SK-N-SH (cell line): ENCODE measurements around the gene C13orf46. TPM values are rescaled to one million over a fixed set of nuclear protein-coding genes. Genes with fewer than 3 reads are reported as not detected.

Experiments used
- CTCF ChIA-PET: fragments of 300-600, 350-600 bp; formaldehyde crosslinking; extraction: SDS; loops from one replicate; lab custom pipeline; 2021; lab: Yijun Ruan, JAX
- POLR2A ChIA-PET: fragments of 350-600 bp; sonication (Branson Sonifier 250); formaldehyde crosslinking; extraction: SDS; loops from one replicate; lab custom pipeline; 2020; ENCODE audit warnings: antibody characterized with exemption, inconsistent platforms; lab: Yijun Ruan, JAX
- DNase-seq: peaks from one replicate; pipeline ENCODE4 v3.0.0; 2012
- H2AFZ ChIP-seq: fragments of 200-600 bp; sonication (generic); 2 replicates; pipeline ENCODE4 v1.8.1; 2016; ENCODE audit warnings: antibody characterized with exemption, mild to moderate bottlenecking, low read depth
- H3F3A ChIP-seq: fragments of 200-600 bp; sonication (generic); replicated peaks from 2 replicates; pipeline ENCODE3; 2016; ENCODE audit warnings: antibody characterized with exemption, mild to moderate bottlenecking; ENCODE audit not compliant: insufficient read depth
- H3K27ac ChIP-seq, 2 experiments: fragments of 200-500 bp in 1 of 2; fragments of 200-600 bp in 1 of 2; sonication (Bioruptor generic) in 1 of 2; sonication (generic), shearing (Covaris generic) in 1 of 2; 2 replicates each; pipeline versions ENCODE4 v1.5.1 to v1.6.1; 2014 to 2016; ENCODE audit warnings: low read depth in 2 of 2, inconsistent platforms in 1 of 2, low read length in 1 of 2, mild to moderate bottlenecking in 1 of 2, mixed read lengths in 1 of 2
- H3K27me3 ChIP-seq: fragments of 200-600 bp; sonication (generic), shearing (Covaris generic); 2 replicates; pipeline ENCODE4 v1.6.1; 2016; ENCODE audit warnings: mixed run types; ENCODE audit not compliant: insufficient read depth
- H3K36me3 ChIP-seq, 2 experiments: fragments of 200-500 bp in 1 of 2; fragments of 200-600 bp in 1 of 2; sonication (Bioruptor generic) in 1 of 2; sonication (generic) in 1 of 2; replicated peaks in 1 of 2; 2 replicates each; pipeline versions ENCODE3 to v1.5.1; 2014 to 2016; ENCODE audit warnings: low read length in 1 of 2, mild to moderate bottlenecking in 1 of 2; ENCODE audit not compliant: insufficient read depth in 2 of 2, control insufficient read depth in 1 of 2
- H3K4me1 ChIP-seq, 2 experiments: fragments of 200-500 bp in 1 of 2; fragments of 200-600 bp in 1 of 2; sonication (Bioruptor generic) in 1 of 2; sonication (generic), shearing (Covaris generic) in 1 of 2; 2 replicates each; pipeline versions ENCODE4 v1.5.1 to v1.6.1; 2014 to 2016; ENCODE audit warnings: low read depth in 1 of 2, low read length in 1 of 2, mixed run types in 1 of 2; ENCODE audit not compliant: insufficient read depth in 2 of 2, control insufficient read depth in 1 of 2
- H3K4me2 ChIP-seq: fragments of 200-600 bp; sonication (generic), shearing (Covaris generic); 2 replicates; pipeline ENCODE4 v1.6.1; 2017; ENCODE audit warnings: mixed run types
- H3K4me3 ChIP-seq, 2 experiments: fragments of 200-500 bp in 1 of 2; fragments of 200-600 bp in 1 of 2; sonication (Bioruptor generic) in 1 of 2; sonication (generic), shearing (Covaris generic) in 1 of 2; 2 replicates each; pipeline versions ENCODE4 v1.5.1 to v1.8.1; 2014 to 2016; ENCODE audit warnings: low read depth in 2 of 2, inconsistent platforms in 1 of 2, low read length in 1 of 2, mild to moderate bottlenecking in 1 of 2, mixed read lengths in 1 of 2, moderate library complexity in 1 of 2
- H3K79me2 ChIP-seq: fragments of 200-600 bp; sonication (generic); 2 replicates; pipeline ENCODE4 v1.8.1; 2017; ENCODE audit warnings: mild to moderate bottlenecking; ENCODE audit not compliant: insufficient read depth
- H3K9ac ChIP-seq: fragments of 200-600 bp; sonication (generic); 2 replicates; pipeline ENCODE4 v1.6.1; 2017; ENCODE audit warnings: mixed run types
- H3K9me2 ChIP-seq: fragments of 200-600 bp; sonication (generic); 2 replicates; pipeline ENCODE4 v1.6.1; 2017; ENCODE audit warnings: mixed run types
- H3K9me3 ChIP-seq: fragments of 200-600 bp; sonication (generic); 2 replicates; pipeline ENCODE4 v1.6.1; 2017; ENCODE audit warnings: mixed run types, mild to moderate bottlenecking, moderate library complexity
- H4K20me1 ChIP-seq: fragments of 200-600 bp; sonication (generic); 2 replicates; pipeline ENCODE4 v1.6.1; 2017; ENCODE audit warnings: mild to moderate bottlenecking, mixed run types; ENCODE audit not compliant: insufficient read depth
- CHD2 ChIP-seq: fragments of 150-350 bp; IDR thresholded peaks from 2 replicates; pipeline ENCODE4 v1.6.1; 2018; ENCODE audit warnings: low read length; ENCODE audit not compliant: partially characterized antibody
- EZH2phosphoT487 ChIP-seq: fragments of 200-600 bp; sonication (generic); IDR thresholded peaks from 2 replicates; pipeline ENCODE4 v1.6.1; 2017; ENCODE audit warnings: low read depth, mixed run types, mild to moderate bottlenecking, antibody characterized with exemption, moderate library complexity, borderline replicate concordance
- FOSL2 ChIP-seq: IDR thresholded peaks from 2 replicates; pipeline ENCODE4 v1.4.0; 2012; ENCODE audit warnings: low read depth, mild to moderate bottlenecking, moderate library complexity, borderline replicate concordance
- FOXM1 ChIP-seq: IDR thresholded peaks from 2 replicates; pipeline ENCODE4 v1.4.0; 2012; ENCODE audit warnings: low read depth, mild to moderate bottlenecking
- GABPA ChIP-seq: IDR thresholded peaks from 2 replicates; pipeline ENCODE4 v1.4.0; 2012; ENCODE audit warnings: low read depth, mild to moderate bottlenecking
- GATA2 ChIP-seq: sonication (generic); formaldehyde crosslinking; IDR thresholded peaks from 2 replicates; pipeline ENCODE4 v1.5.0; 2020; ENCODE audit warnings: mild to moderate bottlenecking, missing genetic modification reagents
- MAX ChIP-seq: IDR thresholded peaks from 2 replicates; pipeline ENCODE4 v1.4.0; 2012; ENCODE audit warnings: low read depth
- NRF1 ChIP-seq: IDR thresholded peaks from 2 replicates; pipeline ENCODE4 v1.6.1; 2012; ENCODE audit warnings: low read depth, mild to moderate bottlenecking, low read length
- PBX3 ChIP-seq: IDR thresholded peaks from 2 replicates; pipeline ENCODE4; 2012
- POLR2AphosphoS5 ChIP-seq: IDR thresholded peaks from 2 replicates; pipeline ENCODE4 v1.6.1; 2012; ENCODE audit warnings: low read depth, low read length
- TAF1 ChIP-seq: IDR thresholded peaks from 2 replicates; pipeline ENCODE4 v1.6.1; 2012; ENCODE audit warnings: low read depth, mild to moderate bottlenecking, low read length, moderate library complexity, borderline replicate concordance
- TEAD4 ChIP-seq: IDR thresholded peaks from 2 replicates; pipeline ENCODE4 v1.4.0; 2012; ENCODE audit warnings: mild to moderate bottlenecking, borderline replicate concordance; ENCODE audit not compliant: insufficient read depth
- USF1 ChIP-seq: IDR thresholded peaks from 2 replicates; pipeline ENCODE4 v1.4.0; 2012; ENCODE audit warnings: low read depth, borderline replicate concordance
- USF2 ChIP-seq: fragments of 150-350 bp; IDR thresholded peaks from 2 replicates; pipeline ENCODE4 v1.6.1; 2017; ENCODE audit warnings: antibody characterized with exemption, low read length, low read depth, borderline replicate concordance
- YY1 ChIP-seq: IDR thresholded peaks from 2 replicates; pipeline ENCODE4 v1.4.0; 2012; ENCODE audit warnings: low read depth, mild to moderate bottlenecking
- WGBS: methylation state at CpG from one replicate; pipeline ENCODE4 v1.1.6; 2017; ENCODE audit warnings: low lambda C conversion rate; 5-methylcytosine and 5-hydroxymethylcytosine counted together
- polyA plus RNA-seq, 3 experiments: library from polyadenylated mRNA; depleted of rRNA; stranded (reverse); fragments of >200 nt; gene quantifications; 2 replicates each; pipeline ENCODE4 v1.2.3, GENCODE V29; 2012

C13orf46 gene
- polyA plus RNA-seq, 1 of the 3 experiments (the other 2 are of a cell fraction), result 1.7 TPM

GRCh38 chr13:114015111-114015968 is 41.5 kb upstream of the C13orf46 start:
- Histone ChIP-seq H3K9me3 (no peaks in the 10 kb centered on the region), H3K79me2 (0 out of 2 replicates have a peak, but pooled peaks cover 2% of the 10 kb centered on the region), H3K9me2 (no peaks in the 10 kb centered on the region), H3K9ac (no peak overlapping the region), H3K4me3 (no peak overlapping the region), H4K20me1 (no peaks in the 10 kb centered on the region), H3K27ac (no peak overlapping the region), H3F3A (no peaks in the 10 kb centered on the region), H3K4me2 (no peak overlapping the region), H3K27me3 (no peaks in the 10 kb centered on the region), H2AFZ (no peak overlapping the region), H3K4me1 (no peaks in the 10 kb centered on the region; a peak in 1 of 4 replicates), H3K36me3 (peaks cover 19 to 42% of the 10 kb centered on the region in 2 experiments)
- DNase-seq, result no peak
- ChIA-PET CTCF (interaction anchor here (0.7 kb wide), 1 partner anchor 194 kb away, joined by 5 read pairs; no protein-coding TSS in a partner anchor), POLR2A (no interaction called here)
- 97% methylated on average over 25 of the region's 40 CpGs for WGBS
- TF ChIP-seq NRF1 (no peak), CHD2 (no peak), POLR2AphosphoS5 (no peak), FOSL2 (no peak), TAF1 (no peak), MAX (no peak), YY1 (no peak), TEAD4 (no peak), GABPA (no peak), USF1 (no peak), PBX3 (no peak), FOXM1 (no peak), GATA2 (CRISPR knock-in tag) (no peak), USF2 (no peak), EZH2phosphoT487 (no peak)
